Measurements from ENCODE around the gene FOXQ1. TPM values are rescaled to one million over a fixed set of nuclear protein-coding genes. Genes with fewer than 3 reads are reported as not detected.

Gene FOXQ1
- total and polyA plus RNA-seq, 10 of the 15 experiments (the other 5 are each of a cell fraction or from before 2014, with no cell fraction given), result 0.08 TPM; not detected in 9

- Histone ChIP-seq H3K4me2 (ENCODE audit: control insufficient read depth, insufficient read depth) (no peak overlapping the region), H3K9me3 (replicated peaks; ENCODE audit: control insufficient read depth, insufficient read depth, low read length) (no peaks in the 10 kb centered on the region), H3K79me2 (ENCODE audit: control insufficient read depth, insufficient read depth, low read length) (no peaks in the 10 kb centered on the region), H3K36me3 (ENCODE audit: control insufficient read depth in 2 of 2, insufficient read depth in 2 of 2, low read length in 1 of 2) (no peaks in the 10 kb centered on the region), H3K27me3 (replicated peaks in 1 of 2; ENCODE audit: control insufficient read depth in 2 of 2, insufficient read depth in 2 of 2, low read length in 1 of 2) (peaks cover 0 to 4% of the 10 kb centered on the region in 2 experiments), H4K20me1 (ENCODE audit: control insufficient read depth, insufficient read depth) (no peaks in the 10 kb centered on the region), H3K27ac (ENCODE audit: control insufficient read depth, insufficient read depth) (no peak overlapping the region), H3K4me3 (no peak overlapping the region), H2AFZ (ENCODE audit: control insufficient read depth, low read depth, low read length) (no peak overlapping the region), H3K9ac (ENCODE audit: control insufficient read depth, insufficient read depth, low read length) (no peak overlapping the region), H3K4me1 (ENCODE audit: control insufficient read depth, insufficient read depth, low read length) (no peaks in the 10 kb centered on the region)
- ChIA-PET CTCF (interaction anchor here (1.2 to 1.3 kb wide), 2 partner anchors 11 to 745 kb away, joined by 3 read pairs; no protein-coding TSS in a partner anchor), POLR2A (interaction anchor here (0.5 kb wide), 1 partner anchor 1070 kb away, joined by 3 read pairs; no protein-coding TSS in a partner anchor), RAD21 (ENCODE audit: unreplicated experiment) (no interaction called here), SMC1A (ENCODE audit: uncharacterized antibody, unreplicated experiment) (no interaction called here)
- FAIRE-seq, result no peak
- 39% methylated on average over 13 of the region's 14 CpGs for WGBS (ENCODE audit: insufficient coverage, insufficient replicate concordance, low lambda C conversion rate, missing lambda C conversion rate)
- no peak for ATAC-seq
- no peak for TF ChIP-seq SP1 (IDR thresholded peaks at IDR 0.05; ENCODE audit: low read depth, low read length)
- TF ChIP-seq SKIL (IDR thresholded peaks at IDR 0.05; ENCODE audit: low read depth, poor library complexity, severe bottlenecking), result no peak
- no peak for TF ChIP-seq SREBF1 (IDR thresholded peaks at IDR 0.05; ENCODE audit: low read length)
- TF ChIP-seq PAX8 (IDR thresholded peaks at IDR 0.05), result no peak
- TF ChIP-seq BRCA1 (IDR thresholded peaks at IDR 0.05; ENCODE audit: low read depth, low read length), result no peak
- no peak for TF ChIP-seq USF2 (IDR thresholded peaks at IDR 0.05; ENCODE audit: borderline replicate concordance, low read depth, low read length)
- TF ChIP-seq ZNF687 (IDR thresholded peaks at IDR 0.05), result no peak
- in situ Hi-C loops (cut with MboI) (no loop called here), intact Hi-C loops (cut with micrococcal nuclease; ENCODE audit: unreplicated experiment) (no loop called here)
- no peak for DNase-seq (ENCODE audit: low read depth, low spot score)
- BruUV-seq (replicated peaks), result no TSS peak
Observed at GRCh38 chr6:1335367-1336037, 23.6 kb downstream of the FOXQ1 start.
